GM12878 (cell line): ENCODE results near the gene GLP1R. TPM values are rescaled to one million over a fixed set of nuclear protein-coding genes. Genes with fewer than 3 reads are reported as not detected.

Source experiments
- BCLAF1 ChIP-seq: fragments of 450-650 bp; IDR thresholded peaks from 2 replicates; pipeline ENCODE4 v1.6.1; 2017; ENCODE audit warnings: antibody characterized with exemption, mild to moderate bottlenecking, moderate library complexity
- MLLT1 ChIP-seq: fragments of 450-650 bp; IDR thresholded peaks from 2 replicates; pipeline ENCODE4 v1.6.1; 2016; ENCODE audit warnings: mild to moderate bottlenecking
- PRDM15 ChIP-seq: fragments of 450-650 bp; formaldehyde crosslinking; IDR thresholded peaks from 2 replicates; pipeline ENCODE4 v1.4.0; 2020; ENCODE audit warnings: mild to moderate bottlenecking, moderate library complexity
- SIX5 ChIP-seq: IDR thresholded peaks from 2 replicates; pipeline ENCODE4 v1.6.1; 2011; ENCODE audit warnings: mild to moderate bottlenecking, low read depth, low read length, moderate library complexity; ENCODE audit not compliant: severe bottlenecking
- SMAD1 ChIP-seq: fragments of 450-650 bp; IDR thresholded peaks from 2 replicates; pipeline ENCODE4 v1.6.1; 2018; ENCODE audit warnings: mild to moderate bottlenecking, low read depth; ENCODE audit not compliant: partially characterized antibody
- polyA plus RNA-seq, 11 experiments: library from polyadenylated mRNA; depleted of rRNA in 4 of 11; unstranded in 6 of 11; stranded (reverse) in 5 of 11; fragments of >200 nt; fragmentation: Nextera tagmentation in 4 of 11; fragmentation: Illumina TruSeq in 1 of 11; extraction: Ambion mirVana in 4 of 11; extraction: Trizol in 1 of 11; gene quantifications; 1 replicate in 1 of 11; 2 replicates in 10 of 11; pipeline versions ENCODE4 v1.2.1 to v1.2.3, GENCODE V29; 2011 to 2016; ENCODE audit warnings: inconsistent platforms in 2 of 11, missing spikeins in 2 of 11, low read depth in 1 of 11
- total RNA-seq, 4 experiments: library from RNA; depleted of rRNA in 3 of 4; stranded (reverse); fragments of >200 nt in 3 of 4; fragmentation: Illumina TruSeq in 1 of 4; extraction: Trizol in 1 of 4; gene quantifications; 2 replicates each; pipeline versions ENCODE4 v1.2.1 to v1.2.3, GENCODE V29; 2013 to 2021

GLP1R gene
- total and polyA plus RNA-seq, 10 of the 15 experiments (the other 5 are each of a cell fraction or from before 2014, with no cell fraction given) = 0.01 TPM; not detected in 9

GRCh38 chr6:39068391-39068790 lies 19.8 kb downstream of the GLP1R start (continued):
- TF ChIP-seq PRDM15 (CRISPR knock-in tag) (no peak), BCLAF1 (no peak), SMAD1 (no peak), SIX5 (no peak), MLLT1 (no peak)
